Measurements from ENCODE around the gene AP3M1.

AP3M1 gene

GRCh38 chr10:74110120-74110519 is 40.5 kb downstream of the AP3M1 start:
- no peak for DNase-seq

DNA sequence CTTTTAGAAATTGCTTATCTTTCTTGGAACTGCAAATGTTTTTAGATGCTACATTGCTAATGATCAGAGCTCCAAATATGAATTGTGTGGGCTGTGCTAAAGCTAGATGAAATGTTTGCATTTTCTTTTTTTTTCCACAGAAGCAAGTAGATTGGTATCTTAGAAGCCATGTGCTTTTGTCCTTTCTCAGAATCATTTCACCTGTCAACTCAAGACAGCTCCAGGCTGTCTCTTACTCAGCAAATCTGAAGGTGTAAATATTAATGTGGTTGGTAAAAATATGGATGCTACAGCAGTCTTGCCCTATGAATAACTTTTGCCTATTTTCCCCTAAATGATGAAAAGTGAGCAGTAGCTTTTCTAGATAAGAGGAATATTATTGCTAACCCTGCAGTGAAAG is 41.2 kb downstream of the AP3M1 start:
- no peak for DNase-seq

GRCh38 chr10:74107391-74107790 is 43.2 kb downstream of the AP3M1 start:
- no peak for DNase-seq

DNA sequence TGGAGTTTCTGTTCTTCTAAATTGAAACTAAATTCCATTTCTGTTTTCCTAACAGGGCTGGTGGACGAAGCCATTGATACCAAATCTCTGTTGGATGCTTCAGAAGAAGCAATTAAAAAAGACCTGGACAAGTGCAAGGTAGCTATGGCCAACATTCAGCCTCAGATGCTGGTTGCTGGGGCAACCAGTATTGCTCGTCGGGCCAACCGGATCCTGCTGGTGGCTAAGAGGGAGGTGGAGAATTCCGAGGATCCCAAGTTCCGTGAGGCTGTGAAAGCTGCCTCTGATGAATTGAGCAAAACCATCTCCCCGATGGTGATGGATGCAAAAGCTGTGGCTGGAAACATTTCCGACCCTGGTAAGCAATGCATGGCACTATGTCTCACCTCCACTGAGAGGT is 45.6 kb downstream of the AP3M1 start:
- no peak for DNase-seq

- DNase-seq, result no peak
Observed at GRCh38 chr10:74104480-74104879, 46.1 kb downstream of the AP3M1 start.

DNA sequence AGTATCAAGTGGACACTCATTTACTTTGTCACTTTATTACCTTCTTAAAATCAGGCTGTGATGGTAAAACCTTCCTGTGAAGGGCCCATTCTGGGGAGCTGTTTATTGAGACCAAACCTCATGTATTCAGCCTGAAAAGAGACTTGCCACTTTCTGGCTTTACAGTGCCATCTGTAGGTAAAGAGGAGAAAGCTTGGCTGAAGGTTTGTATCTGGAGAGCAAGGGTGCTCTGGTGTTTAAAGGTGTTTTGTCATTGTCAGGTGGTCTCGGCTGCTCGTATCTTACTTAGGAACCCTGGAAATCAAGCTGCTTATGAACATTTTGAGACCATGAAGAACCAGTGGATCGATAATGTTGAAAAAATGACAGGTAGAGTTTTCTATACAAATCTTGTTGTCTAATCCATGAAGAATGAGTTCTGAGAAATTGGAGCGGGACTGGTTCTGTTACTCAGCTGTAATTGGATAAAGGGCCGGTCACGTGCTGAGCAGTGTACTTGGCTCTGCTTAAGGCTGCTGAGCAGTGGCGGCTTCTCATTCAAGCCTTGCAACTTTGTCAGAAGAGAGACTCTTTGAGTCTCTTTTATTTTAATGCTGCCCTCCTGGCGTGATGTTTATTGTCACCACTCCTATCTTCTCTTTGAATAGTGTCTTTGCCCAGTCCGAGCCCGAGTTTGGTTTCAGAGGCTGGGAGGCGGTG is 46.9 kb downstream of the AP3M1 start:
- DNase-seq, result no peak

- no peak for DNase-seq
Observed at GRCh38 chr10:74099836-74100235, 50.8 kb downstream of the AP3M1 start.

DNA sequence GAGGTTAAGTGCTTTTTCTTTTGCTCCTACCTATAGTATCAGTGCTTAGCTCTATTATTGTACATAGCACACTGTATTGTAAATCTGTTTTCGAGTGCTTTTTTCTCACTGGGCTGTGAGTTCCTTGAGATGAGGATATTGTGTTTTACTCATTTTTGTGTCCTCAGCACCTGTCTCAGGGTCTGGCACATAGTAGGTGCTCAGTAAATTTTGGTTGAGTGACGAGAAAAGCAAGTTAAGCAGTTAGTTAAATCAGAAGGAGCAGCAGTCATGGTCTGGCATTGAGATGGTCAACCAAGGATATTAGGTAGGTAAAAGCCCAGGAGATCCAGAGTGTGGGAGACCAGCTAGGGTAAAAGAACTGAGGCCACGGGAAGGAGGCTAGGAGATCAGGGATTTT is 51.2 kb downstream of the AP3M1 start:
- DNase-seq, result no peak

- DNase-seq, result no peak
Observed at GRCh38 chr10:74097776-74098175, 52.9 kb downstream of the AP3M1 start.

- DNase-seq, result no peak
Observed at GRCh38 chr10:74096777-74097176, 53.9 kb downstream of the AP3M1 start.

GRCh38 chr10:74094231-74094630 is 56.4 kb downstream of the AP3M1 start:
- no peak for DNase-seq

- no peak for DNase-seq
Observed at GRCh38 chr10:74093530-74094164, 57.0 kb downstream of the AP3M1 start.

GRCh38 chr10:74092372-74092771 is 58.3 kb downstream of the AP3M1 start:
- DNase-seq, result no peak

- DNase-seq, result no peak
Observed at GRCh38 chr10:74088722-74089121, 61.9 kb downstream of the AP3M1 start.

- DNase-seq, result no peak
Observed at GRCh38 chr10:74086317-74086716, 64.3 kb downstream of the AP3M1 start.

GRCh38 chr10:74084955-74085354 is 65.7 kb downstream of the AP3M1 start:
- no peak for DNase-seq

GRCh38 chr10:74083304-74083703 is 67.3 kb downstream of the AP3M1 start:
- DNase-seq, result no peak

- DNase-seq, result no peak
Observed at GRCh38 chr10:74081941-74082718, 68.5 kb downstream of the AP3M1 start.

GRCh38 chr10:74081192-74081803 is 69.3 kb downstream of the AP3M1 start:
- DNase-seq, result peak; percentile 32

DNA sequence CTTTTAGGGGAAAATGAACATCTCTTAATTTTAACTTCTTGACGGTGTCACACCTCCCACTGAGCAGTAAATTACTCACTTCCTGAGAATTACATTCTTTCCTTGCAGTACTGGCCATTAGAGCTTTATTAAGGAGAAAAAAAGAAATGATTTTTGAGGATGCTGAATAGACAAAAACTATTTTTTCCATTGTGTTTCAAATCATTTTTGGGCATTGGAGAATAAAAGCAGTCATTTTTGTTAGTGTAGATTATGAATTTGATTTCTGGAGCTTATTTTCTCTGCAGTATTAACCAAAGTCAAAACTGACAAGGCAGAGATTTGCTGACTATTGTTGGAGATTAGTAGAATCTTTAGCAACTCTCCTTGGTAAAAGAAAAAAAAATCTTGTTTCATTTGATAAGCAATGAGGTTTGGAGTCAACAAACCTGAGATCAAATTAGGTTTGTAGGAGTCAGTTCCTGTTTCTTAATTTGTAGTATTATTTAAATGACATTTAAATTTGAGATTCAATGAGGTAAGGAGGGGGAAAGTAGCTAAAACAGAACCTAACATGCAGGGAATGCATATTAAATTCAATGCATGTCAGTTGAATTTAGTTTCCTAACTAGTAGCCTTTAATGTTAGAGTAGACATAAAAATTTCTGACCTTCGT is 70.6 kb downstream of the AP3M1 start:
- no peak for DNase-seq

DNA sequence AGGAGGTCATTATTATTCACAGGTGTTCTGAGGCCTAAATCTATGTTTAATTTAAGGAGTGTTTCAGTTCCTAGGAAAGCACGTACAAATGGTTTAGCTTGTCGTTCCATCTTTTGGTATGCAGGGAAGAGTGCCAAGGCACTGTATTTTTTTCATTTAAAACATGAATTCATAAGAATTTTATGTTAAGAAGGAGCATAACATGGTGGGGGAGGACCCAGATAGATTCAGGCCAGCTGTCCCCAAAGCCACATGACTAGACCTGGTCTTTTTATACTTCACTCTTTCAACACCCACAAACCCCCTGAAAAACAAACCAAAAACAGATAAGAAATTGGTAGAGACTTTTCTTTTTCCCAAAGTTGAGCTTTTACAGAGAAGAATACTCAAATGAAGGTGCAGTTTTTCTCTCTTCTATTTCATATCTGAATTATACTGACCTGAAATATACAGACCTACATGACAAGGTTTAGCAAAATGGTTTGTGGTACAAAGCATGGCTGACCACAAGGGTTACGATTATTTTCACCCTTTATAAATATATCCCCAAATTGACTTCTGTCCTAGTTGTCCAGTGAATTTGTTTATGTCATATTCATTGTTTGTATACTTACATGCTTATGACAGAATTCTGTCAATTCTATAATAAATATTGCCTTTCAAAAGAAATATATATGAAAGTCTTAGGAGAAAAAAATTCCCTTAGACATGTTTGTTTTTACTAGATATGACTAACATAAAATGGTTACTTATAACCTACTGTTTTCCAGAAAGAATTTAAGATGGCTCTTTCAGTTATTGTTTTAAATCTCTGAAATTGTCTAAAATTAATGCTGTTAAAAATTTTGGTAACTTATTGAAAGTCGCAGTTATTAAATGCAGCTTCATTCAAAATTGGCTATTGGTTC is 71.3 kb downstream of the AP3M1 start:
- DNase-seq, result no peak

DNA sequence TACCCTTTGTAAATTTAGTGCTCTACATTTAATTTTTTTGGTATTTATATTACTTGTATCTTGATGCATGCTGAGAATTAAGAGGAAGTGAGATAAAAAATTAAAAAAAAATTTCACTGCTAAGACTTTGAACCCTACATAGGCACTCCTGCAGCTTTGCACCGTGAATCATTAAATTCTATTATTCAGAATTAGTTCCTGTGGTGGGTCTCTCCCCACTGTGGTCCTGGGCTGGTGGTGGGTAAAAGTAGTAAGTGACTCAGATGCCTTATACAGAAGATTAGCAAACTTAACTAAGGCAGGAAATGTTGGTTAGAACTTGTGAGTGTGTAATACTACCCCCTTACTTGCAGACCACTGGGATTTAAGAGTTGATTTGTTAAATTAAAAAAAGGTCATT is 72.6 kb downstream of the AP3M1 start:
- DNase-seq, result peak; percentile 36

Data from activated CD8-positive, alpha-beta memory T cell treated with anti-CD3 and anti-CD28 coated beads, Interleukin-2, amount 50 U/mL, for 4 hours (primary cell).